GM19468 (cell line): ENCODE results near the gene GARIN5B.
"Not testable (repeated sequence)": the region's sequence is repeated elsewhere in the genome, so short reads cannot be mapped to it uniquely, and the experiment has no call there.

Source experiments
- ATAC-seq: cut with Tn5 transposase; IDR thresholded peaks from one replicate; pipeline ENCODE4 v1.9.1; 2021; ENCODE audit warnings: mild to moderate bottlenecking, moderate library complexity, moderate number of reproducible peaks; ENCODE audit not compliant: unreplicated experiment; ENCODE audit errors: extremely low read depth

The GARIN5B gene

DNA sequence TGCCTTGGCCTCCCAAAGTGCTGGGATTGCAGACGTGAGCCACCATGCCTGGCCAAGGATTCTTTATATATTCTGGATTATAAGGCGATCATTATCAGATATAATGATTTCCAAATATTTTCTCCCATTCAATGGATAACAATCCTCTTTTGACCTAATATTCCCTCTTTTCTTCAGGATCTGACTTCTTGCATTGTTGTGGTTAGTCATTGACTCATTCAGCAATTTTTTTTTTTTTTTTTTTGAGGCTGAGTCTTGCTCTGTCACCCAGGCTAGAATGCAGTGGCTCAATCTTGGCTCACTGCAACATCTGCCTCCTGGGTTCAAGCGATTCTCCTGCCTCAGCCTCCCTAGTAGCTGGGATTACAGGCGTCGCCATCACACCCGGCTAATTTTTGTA, 33.3 kb downstream of the GARIN5B start:
- not testable (repeated sequence) for ATAC-seq

DNA sequence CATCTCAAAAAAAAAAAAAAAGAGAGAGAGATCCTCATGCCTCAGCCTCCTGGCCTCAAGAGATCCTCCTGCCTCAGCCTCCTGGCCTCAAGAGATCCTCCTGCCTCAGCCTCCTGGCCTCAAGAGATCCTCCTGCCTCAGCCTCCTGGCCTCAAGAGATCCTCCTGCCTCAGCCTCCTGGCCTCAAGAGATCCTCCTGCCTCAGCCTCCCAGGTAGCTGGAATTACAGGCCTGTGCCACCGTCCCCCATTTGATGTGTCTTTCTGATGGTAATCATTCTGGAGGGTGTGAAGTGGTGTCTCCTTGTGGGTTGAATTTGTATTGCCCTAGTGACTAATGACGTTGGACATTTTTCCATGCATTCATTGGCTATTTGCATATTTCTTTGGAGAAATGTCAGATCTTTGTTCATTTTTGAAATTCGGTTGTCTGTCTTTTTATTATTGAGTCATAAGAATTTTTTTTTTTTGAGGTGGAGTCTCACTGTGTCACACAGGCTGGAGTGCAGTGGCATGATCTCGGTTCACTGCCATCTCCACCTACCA, 34.2 kb downstream of the GARIN5B start:
- not testable (repeated sequence) for ATAC-seq

DNA sequence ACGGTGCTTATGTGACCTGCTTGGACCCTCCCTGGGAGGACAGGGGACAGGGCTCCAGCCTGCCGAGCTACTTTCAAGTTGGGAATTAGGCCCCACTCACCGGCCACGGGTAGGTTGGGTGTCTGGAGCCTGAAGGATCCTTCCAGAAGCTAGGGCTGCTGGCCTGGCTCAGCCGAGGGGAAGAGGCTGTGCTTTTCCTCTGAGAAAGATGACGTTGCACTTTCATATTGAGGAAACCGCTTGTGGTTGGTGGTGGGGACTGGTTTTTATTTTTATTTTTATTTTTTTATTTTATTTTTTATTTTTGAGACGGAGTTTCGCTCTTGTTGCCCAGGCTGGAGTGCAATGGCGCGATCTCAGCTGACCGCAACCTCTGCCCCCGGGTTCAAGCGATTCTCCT, 37.9 kb downstream of the GARIN5B start, which contains the start of gene TMEM150B:
Gene TMEM150B (minus strand): TSS at position 170 of the 400 bp plus-strand sequence. CDS start 4,305 bp downstream, outside the sequence.
- no peak for ATAC-seq

DNA sequence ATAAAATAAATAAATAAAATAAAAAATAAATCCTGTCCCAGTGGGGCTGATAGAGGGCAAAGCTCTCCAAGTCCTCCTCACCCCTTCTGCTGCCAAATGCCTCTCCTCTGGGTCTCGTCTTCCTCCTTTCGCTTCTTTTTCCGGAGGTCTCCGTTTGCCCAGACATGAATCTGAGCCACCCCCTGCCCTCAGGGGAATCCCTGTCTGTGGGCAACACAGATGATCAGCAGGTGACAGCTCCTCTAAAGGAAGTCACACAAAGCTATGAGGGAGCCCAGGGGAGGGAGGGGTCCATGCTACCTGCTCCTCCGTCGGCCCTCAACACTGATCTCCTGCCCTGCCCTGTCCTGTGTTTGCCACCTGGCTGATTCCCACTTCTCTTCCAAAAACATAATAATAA, 38.4 kb downstream of the GARIN5B start:
- no peak for ATAC-seq

DNA sequence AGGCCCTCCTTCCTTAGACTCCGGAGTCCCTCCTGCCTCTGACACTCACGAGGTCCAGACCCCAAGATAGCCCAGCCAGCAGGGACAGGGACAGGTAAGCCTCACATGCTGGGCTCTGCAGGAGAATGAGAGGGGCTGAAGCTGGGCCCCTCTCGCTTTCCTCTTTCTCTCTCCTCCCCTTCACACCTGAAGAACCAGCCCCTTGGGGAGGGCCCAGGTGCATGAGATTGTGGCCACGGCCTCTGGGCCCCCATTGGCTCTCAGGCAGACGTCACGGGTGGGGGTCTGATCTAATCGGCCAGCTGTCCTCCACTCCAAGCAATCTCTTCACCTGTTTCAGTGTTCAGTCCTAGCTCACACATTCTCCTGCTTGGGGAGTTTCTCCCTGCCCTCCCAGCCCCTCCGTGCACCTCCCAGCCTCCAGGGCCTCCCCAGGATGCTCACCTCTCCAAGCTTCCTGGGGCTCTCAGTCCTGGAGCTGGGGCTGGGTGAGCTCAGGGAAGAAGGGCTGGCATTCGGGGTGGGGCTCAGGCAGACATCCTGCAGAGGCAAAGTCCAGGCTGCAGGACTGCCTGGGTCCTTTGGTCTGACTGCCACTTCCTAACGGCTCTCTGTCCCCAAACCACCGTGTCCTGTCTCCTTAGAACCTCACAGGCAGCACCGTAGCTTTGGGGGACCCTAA, 40.7 kb downstream of the GARIN5B start:
- ATAC-seq: no peak

DNA sequence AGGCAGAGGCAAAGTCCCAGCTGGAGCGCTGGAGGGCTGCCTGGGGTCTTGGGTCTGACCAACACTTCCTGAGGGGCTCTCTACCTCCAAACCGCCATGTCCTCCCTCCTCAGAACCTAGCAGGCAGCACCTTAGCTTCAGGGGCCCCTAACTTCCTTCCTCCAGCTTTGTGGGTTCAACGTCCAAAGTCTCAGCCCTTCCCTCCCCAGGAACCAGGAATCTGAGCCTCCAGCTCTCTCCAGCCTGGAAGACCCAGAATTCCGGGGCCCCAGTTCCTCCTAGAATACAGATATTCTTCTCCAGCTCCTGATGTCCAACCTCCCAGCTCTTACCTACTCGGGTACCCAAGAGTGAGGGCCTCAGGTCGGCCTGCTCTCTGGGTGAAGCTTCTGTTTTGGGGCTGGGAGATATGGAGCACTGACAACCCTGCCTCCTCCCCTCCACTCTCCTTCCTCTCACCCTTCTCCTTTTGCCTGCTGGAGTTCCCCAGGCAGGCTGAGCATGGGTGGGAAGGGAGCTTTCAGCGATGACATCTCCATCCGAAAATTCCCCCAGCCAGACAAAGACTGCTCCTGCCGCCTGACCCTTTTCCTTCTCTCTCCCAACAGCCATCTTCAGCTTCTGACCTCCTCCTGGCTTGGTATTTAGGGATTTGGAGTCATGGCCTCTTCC, 41.5 kb downstream of the GARIN5B start:
- ATAC-seq: no peak

DNA sequence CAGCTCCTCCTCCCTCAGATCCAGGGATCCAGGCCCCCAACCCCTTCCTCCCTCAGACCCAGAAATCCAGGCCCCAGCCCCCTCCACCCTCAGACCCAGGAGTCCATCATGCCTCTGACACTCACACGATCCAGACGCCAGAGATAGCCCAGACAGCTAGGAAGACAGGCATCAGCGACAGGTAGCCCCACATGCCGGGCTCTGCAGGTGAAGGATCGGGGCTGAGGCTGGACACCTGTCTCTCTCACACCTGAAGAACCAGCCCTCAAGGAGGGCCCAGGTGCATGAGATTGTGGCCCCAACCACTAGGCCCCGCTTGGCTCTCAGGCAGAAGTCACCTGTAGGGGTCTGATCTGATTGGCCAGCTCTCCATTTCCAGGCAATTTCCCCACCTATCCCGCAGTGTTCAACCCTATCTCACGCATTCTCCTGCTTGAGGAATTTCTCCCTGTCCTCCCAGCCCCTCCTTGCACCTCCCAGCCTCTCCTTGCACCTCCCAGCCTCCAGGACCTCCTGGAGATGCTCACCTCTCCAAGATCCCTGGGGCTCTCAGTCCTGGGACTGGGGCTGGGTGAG, 42.1 kb downstream of the GARIN5B start:
- no peak for ATAC-seq

DNA sequence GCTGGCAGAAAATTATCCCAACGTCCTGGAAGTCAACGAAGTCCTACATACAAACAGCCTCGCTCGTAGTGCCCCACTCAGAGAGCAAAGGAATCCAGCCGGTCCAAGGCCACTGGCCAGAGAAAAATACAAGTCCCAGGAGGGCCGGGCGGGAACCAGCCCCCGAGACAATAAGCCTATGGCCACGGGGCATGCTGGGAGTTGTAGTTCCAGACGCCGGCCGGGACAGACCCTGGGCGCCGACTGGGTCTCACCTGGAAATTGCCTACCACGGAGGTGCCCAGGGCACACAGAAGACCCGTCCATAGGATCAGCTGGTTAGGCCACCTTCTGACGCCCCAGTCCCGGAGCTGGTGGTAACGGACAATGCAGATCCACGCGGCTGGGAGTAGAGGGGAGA, 43.3 kb downstream of the GARIN5B start:
- ATAC-seq: no peak

DNA sequence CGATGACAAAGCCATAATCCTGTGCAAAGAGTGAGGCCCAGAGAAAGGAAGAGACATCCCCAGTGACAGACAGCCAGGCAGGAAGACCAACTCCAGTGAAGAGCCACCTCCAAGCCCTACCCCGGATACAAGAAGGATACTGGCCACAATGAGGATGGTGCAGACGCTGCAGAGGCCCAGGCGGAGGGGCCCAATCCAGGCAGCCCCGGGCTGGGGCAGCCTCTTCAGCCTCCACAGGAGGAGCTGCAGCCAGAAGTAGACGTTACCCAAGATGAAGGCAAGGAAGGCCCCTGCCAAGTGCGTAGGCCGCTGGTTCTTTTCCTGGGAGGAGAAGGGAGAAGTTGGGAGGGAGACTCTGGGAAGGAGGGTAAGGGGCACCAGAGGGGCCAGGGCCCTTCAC, 46.4 kb downstream of the GARIN5B start:
- ATAC-seq: no peak

DNA sequence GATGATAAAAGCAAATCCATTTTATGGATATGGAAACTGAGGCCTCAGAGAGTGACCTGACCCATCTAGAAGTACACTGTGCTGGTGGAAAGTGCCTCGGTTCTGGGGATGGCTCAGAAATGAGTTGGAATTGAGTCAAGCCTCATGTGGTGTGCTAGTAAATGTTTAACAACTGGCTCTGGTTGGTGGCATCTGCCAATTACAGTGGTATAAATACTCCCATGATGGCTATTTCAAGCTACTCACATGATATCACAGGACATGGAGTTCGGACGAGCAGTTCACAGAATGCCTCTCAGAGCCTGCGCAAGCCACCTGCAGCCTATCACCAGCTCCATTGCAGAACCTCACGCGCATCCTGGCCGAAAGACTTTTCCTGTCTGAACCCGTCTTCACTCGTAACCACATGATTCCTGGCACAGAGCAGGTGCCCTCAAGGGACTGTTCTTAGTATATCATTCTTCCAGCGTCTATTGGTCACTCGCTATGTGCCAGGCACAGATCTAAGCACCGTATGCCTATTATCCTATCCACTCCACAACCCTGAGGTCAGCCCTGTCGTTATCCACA, 47.0 kb downstream of the GARIN5B start:
- no peak for ATAC-seq

DNA sequence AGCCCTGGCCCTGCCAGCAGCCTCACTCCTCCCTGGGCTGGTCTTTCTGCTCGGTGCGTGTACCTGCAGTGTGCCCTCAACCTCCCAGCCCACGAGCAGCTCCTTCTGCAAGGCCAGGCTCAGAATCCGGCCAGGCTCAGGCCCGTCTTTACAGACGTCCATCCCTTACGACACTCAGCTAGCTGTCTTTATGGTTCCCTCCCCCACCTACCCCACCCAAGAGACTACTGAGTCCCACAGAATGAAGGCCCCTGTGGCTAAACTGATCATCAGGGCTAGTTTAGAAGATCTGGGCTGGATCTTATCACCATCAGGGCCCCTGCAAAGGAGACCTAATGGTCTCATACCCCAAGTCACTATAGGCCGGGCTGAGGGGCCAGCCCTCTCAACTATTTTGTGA, 48.7 kb downstream of the GARIN5B start:
- ATAC-seq: no peak

DNA sequence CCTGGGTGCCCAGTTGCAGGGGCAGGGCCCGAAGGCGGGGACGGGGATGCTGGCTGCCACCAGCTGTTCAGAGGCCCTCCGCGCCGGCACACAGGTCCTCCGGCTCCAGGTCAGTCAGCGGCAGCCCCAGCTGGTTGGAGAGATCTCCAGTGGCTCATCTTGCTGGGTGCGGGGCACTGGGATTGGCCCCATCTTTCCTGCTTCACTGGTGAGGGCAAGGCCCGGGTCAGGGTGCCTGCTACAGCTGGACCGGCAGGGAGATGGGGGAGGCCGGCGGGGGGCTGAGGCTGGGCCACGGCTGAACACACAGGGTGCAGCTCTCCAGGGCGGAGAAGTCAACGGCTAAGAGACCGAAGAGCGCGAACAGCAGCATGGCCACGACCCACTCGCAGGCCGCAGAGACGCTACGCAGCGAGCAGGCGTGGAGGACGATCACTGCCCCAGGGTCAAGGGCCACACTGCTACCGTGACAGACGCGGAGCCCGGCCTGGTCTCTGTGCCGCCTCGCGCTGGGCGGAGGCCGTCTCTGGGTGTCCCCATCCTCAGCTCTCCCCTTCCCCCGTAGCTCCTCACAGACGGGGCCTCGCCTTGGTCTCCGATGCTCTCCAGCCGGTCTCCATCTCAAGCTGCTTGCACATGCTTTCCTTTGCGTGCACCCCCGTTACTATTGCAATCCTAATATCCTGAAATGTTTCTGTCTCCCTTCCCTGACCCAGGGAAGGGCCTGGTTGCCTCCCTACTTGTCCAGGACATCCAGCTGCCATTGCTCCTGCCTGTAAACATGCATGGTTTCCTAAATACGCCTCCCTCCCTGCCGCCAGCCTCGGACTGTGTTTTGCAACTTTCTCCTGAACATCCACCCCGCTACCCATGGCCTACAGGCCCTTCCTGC, 50.2 kb downstream of the GARIN5B start:
- ATAC-seq: no peak

DNA sequence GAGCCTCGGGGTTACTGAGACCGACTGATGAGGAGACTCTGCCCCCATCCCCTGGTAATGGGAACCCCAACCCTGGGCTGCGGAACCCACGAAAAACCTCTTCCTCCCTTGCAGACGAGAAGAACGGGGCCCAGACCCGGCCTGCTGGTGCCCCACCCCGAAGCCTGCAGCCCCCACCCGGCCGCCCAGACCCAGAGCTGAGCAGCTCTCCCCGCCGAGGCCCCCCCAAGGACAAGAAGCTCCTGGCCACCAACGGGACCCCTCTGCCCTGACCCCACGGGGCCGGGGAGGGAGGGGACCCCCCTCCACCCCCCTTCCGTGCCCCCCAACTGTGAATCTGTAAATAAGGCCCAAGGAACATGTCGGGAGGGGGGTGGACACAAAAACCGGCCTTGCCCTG, 51.3 kb downstream of the GARIN5B start:
- no peak for ATAC-seq

DNA sequence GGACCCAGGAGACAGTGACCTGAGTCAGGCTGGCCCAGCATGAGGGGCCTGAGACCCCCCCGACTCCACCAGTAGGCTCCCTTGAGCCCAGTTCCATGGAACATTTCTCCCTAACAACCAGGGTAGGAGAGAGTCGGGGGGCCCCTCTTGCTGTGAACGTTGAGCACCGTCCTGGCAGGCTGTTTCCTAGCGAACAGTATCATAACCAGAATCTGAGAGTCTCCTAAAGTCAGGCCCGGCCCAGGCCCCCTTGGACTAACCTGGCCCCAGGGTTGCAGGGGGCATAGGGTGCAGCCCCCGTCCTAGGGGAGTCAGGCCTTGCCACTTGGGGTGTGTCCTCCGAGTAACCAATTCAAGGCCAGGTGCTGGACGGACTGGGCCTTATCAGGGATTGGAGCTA, 51.7 kb downstream of the GARIN5B start:
- ATAC-seq: no peak

DNA sequence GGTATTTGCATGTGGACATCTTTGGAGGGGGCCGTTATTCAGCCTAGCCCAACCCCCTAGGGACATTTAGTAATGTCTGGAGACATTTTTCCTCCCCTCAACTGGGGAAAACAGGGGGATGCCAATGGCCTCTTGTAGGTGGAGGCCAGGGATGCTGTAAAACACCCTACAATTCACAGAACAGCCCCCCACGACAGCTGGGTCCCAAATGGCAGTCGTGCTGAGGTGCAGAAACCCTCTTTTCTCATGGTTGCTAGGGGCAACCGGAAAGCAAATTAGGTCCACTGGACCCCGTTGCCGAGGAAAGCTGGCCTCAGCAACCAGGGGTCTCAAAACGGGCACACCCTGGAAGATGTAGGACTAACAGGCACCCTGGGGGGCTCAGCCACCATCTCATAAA, 52.6 kb downstream of the GARIN5B start:
- ATAC-seq: no peak

DNA sequence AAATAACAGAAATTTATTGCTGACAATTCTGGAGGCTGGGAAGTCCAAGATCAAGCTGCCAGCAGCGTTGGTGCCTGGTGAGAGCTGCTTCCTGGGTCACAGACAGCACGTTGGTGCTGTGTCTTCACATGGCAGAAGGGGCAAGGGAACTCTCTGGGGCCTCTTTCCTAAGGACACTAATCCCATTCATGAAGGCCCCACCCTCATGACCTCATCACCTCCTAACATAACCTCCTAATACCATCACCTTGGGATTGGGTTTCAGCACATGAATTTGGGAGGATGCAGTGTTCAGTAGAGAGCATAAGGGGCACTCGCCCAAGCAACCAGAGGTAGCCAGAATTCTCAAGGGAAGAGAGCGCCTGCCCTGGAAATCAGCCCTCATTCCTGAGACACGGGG, 53.6 kb downstream of the GARIN5B start:
- ATAC-seq: no peak

DNA sequence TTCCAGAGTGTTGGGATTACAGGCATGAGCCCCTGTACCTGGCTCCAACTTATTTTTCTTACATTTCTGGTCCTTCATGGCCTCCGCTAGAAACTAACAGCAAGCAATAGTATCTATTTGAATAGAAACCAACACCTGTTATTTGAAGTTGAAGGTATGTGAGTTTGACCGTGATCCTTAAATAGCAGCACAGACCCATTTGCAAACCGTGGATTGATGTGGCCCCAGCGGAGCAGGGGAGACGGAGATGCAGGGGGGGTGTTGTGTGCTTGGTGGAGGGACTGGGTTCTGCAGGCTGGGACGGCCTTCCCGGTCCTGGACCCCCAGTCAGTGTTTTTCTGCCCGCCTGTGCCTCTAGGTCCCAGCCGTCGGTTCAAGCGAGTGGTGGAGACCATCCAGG, 54.8 kb downstream of the GARIN5B start:
- no peak for ATAC-seq

DNA sequence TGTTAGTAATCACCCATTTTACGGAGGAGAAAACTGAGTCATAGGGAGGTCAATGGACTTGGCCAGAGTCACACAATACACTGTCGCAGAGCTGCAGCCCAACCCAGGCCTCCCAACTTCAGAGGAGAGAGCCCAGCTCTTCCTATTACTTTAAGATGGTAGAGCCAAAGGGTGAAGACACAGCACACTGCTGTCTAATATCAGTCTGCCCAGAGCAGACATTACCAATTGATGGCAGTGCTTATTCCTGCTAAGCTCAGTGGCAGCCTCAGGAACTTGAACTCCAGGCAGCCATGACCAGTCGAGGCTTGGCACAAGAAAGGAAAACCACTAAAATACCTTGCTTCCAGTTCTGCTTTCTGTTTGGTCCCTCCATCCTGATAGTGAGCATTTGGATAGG, 56.3 kb downstream of the GARIN5B start:
- ATAC-seq: no peak

DNA sequence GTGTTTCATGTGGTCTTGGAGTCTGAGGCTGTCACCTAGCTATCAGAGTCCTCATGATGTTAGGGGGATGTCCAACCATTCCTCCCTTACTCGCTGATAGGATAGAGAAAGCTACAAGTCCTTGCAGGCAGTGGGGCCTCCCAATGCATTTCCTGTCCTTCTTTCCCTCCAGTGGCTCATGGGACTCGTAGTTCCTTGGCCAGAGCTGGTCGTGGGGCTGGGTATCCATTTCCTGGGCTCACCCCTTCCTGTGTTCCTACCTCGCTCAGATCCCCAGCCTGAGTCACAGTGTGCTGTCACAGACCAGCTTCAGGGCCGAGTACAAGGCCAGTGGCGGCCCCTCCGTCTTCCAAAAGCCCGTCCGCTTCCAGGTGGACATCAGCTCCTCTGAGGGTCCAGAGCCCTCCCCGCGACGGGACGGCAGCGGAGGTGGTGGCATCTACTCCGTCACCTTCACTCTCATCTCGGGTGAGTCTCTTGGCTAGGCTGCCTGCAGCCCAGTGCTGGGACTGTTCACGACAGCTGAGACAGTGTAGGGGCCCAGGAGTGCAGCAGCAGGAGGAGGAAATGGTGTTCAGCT, 57.0 kb downstream of the GARIN5B start:
- no peak for ATAC-seq

DNA sequence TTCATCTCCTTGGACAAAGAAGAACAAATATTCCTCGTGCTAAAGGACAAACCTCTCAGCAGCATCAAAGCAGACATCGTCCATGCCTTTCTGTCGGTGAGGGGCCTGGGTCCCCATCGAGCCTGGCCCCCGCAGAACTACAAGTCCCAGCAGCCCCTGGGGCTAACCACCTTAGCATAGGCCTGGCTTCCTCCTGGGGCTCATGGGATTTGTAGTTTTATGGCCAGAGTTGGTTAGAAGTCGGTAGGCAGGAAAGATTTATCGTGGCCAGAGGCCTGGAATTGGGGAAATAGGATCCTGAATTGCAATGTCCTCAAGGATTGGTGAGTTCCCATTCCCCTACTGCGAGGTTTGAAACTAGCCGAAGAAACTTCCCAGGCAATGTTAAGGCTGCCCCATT, 57.6 kb downstream of the GARIN5B start:
- no peak for ATAC-seq
